Adipocyte (in vitro differentiated cells): Measurements from ENCODE around the gene FFAR4.

ENCODE experiments used
- DNase-seq: peaks from one replicate; pipeline ENCODE4 v3.0.0-alpha.2; 2015; ENCODE audit warnings: low read depth
- H3K27me3 ChIP-seq: replicated peaks from 2 replicates; pipeline ENCODE4 v1.7.0; 2013; ENCODE audit warnings: mild to moderate bottlenecking, low read length, moderate library complexity; ENCODE audit not compliant: control insufficient read depth, insufficient read depth
- H3K36me3 ChIP-seq: 2 replicates; pipeline ENCODE4 v1.7.0; 2013; ENCODE audit warnings: low read length, mild to moderate bottlenecking, moderate library complexity; ENCODE audit not compliant: control insufficient read depth, insufficient read depth, severe bottlenecking
- H3K4me1 ChIP-seq: 2 replicates; pipeline ENCODE4 v1.7.0; 2013; ENCODE audit warnings: mild to moderate bottlenecking, low read length, moderate library complexity; ENCODE audit not compliant: control insufficient read depth, insufficient read depth
- H3K4me3 ChIP-seq: 2 replicates; pipeline ENCODE4 v1.7.0; 2013; ENCODE audit warnings: mild to moderate bottlenecking, low read length, moderate library complexity
- H3K9ac ChIP-seq: 2 replicates; pipeline ENCODE4 v1.7.0; 2013; ENCODE audit warnings: mild to moderate bottlenecking, low read length, moderate library complexity
- H3K9me3 ChIP-seq: 2 replicates; pipeline ENCODE4 v1.7.0; 2013; ENCODE audit warnings: mild to moderate bottlenecking, low read length, moderate library complexity; ENCODE audit not compliant: control insufficient read depth

The FFAR4 gene

DNA sequence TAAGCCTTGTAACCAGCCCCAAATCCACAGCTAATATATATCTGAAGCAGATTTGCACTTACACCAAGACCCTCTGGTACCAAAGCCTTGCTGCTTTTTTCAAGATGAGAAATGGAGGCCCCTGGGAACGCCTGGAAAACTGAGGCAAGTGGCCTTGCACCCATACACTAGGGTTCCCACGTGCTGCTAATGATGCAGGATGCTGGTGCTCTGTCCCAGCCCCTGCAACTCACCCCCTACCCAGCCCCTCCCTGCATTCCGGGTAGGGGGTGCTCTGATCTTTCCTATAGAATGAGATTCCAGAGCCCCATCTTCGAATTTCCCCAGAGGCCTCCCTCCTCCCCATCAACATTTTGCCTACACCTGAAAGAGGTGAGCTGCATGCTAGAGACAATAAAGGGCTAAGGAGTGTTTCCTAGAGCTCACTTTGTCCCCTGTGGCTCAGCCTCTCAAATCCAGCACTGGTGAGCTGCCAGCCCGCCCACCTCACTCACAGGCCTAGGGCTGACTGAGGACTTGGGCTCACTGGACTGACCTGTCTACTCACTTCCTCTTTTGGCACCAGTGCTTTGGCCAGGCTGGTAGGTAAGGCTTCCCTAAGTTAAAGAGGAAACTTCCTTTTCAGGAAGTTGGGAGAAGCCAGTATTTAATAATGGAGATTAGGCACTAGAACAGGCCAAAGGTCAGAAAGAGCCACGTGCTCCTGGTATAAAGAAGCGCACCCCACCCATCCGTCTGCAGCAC is 24.8 kb downstream of the FFAR4 start:
- peaks cover 10% of the 10 kb centered on the region for H3K4me1 ChIP-seq
- H3K36me3 ChIP-seq = peaks cover 26% of the 10 kb centered on the region
- H3K27me3 ChIP-seq = no peaks in the 10 kb centered on the region
- no peak for DNase-seq
- no peaks in the 10 kb centered on the region for H3K9me3 ChIP-seq
- no peak overlapping the region for H3K9ac ChIP-seq
- no peak overlapping the region for H3K4me3 ChIP-seq

DNA sequence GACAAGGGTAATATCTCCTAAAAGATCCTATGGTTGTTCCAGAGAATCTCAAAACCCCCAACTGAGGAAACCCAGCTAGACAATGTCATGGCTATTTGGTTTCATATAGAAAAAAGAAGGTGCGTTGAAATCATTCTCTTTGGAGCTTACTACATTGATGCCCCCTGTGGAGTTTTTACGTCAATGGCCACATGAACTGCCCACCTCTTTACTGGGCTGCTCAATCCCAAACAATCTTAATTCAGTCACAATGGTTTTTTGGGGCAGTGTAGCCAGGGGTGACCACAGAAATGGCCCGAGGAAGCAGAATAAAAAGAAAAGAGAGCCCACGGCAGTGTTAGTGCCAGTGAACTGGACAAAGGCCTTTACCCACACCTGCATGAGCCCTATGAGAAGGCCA is 26.8 kb downstream of the FFAR4 start:
- Histone ChIP-seq H3K4me1 (peaks cover 10% of the 10 kb centered on the region), H3K9ac (no peak overlapping the region), H3K4me3 (no peak overlapping the region), H3K9me3 (no peaks in the 10 kb centered on the region), H3K36me3 (peaks cover 34% of the 10 kb centered on the region), H3K27me3 (no peaks in the 10 kb centered on the region)
- no peak for DNase-seq

DNA sequence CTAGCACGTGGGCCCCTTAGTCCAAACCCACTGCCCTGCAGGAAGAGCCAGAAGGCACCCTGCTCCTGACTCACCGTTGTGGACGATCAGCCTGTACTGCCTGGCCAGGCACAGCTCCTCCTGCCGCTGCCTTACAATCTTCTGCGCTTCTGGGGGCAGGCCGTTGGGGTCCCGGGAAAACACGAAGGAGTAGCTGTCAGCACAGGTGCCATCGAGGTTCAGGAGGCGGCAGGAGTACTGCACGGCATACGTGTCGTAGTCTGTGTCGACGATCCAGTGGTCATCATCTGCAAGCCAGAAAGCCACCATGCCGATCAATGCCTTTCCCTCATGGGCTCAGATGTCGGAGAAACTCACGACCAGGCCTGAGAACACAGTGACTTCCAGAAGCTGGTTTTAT is 27.3 kb downstream of the FFAR4 start:
- DNase-seq = no peak
- H3K4me1 ChIP-seq = peaks cover 15% of the 10 kb centered on the region
- H3K9me3 ChIP-seq = no peaks in the 10 kb centered on the region
- H3K4me3 ChIP-seq = no peak overlapping the region
- H3K9ac ChIP-seq = no peak overlapping the region
- no peaks in the 10 kb centered on the region for H3K27me3 ChIP-seq
- peaks cover 34% of the 10 kb centered on the region for H3K36me3 ChIP-seq

DNA sequence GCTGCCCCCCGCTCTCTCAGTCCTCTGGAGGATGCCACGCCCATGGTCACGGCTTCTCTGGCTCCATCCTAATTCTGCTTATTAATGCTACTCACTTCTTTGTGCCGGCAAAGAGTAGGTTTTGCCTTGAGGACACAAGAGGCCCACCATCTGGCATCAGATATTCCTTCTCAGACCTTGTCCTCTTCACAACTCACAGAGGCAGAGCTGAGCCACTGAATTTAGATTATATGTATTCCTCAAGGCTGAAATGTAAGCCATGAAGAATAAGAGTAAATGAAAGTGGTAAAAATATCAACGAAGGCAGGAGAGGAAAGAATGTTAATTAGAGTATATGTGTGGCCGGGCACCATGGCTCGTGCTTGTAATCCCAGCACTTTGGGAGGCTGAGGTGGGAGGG is 28.1 kb downstream of the FFAR4 start:
- no peak overlapping the region for H3K4me3 ChIP-seq
- H3K4me1 ChIP-seq = peaks cover 15% of the 10 kb centered on the region
- H3K36me3 ChIP-seq = peaks cover 34% of the 10 kb centered on the region
- H3K27me3 ChIP-seq = no peaks in the 10 kb centered on the region
- no peak overlapping the region for H3K9ac ChIP-seq
- no peaks in the 10 kb centered on the region for H3K9me3 ChIP-seq
- no peak for DNase-seq

DNA sequence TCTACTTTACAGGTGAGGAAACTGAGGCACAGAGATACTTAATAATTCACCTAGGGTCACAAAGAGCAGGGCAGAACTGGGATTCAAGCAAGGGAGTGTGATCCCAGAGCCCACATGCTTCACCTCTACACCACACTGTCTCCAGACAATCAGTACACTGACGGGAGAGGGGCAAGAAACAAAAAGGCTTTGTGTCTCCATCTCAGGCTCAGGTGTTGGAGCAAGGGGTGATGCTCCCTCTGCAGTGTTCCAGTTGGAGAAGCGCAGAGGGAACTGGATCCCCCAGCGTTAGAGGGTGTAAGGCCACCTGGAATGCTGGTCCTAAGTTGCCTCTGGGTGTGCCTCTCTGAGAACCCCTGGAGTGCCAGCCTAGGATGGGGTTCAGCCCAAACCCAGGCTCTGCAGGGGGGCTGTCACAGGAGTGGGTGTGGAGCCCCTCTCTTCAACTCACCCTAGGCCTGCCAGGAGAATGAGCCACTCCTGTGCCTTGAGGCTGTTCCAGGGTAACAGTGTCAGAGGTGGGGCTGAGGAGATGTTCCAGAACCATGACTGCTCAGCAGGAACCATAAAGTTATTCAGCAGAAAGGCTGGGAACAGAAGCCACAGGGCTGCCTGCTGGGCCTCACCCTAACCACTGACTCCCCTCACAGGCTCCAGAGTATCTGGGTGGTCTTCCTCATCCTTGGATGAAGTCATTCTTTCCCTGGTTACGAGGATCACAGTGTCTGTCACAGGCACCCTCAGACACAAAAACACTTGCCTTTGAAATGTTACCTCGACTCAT is 29.1 kb downstream of the FFAR4 start:
- H3K4me1 ChIP-seq = peaks cover 19% of the 10 kb centered on the region
- DNase-seq = no peak
- no peaks in the 10 kb centered on the region for H3K9me3 ChIP-seq
- no peak overlapping the region for H3K9ac ChIP-seq
- no peak overlapping the region for H3K4me3 ChIP-seq
- peaks cover 34% of the 10 kb centered on the region for H3K36me3 ChIP-seq
- no peaks in the 10 kb centered on the region for H3K27me3 ChIP-seq

DNA sequence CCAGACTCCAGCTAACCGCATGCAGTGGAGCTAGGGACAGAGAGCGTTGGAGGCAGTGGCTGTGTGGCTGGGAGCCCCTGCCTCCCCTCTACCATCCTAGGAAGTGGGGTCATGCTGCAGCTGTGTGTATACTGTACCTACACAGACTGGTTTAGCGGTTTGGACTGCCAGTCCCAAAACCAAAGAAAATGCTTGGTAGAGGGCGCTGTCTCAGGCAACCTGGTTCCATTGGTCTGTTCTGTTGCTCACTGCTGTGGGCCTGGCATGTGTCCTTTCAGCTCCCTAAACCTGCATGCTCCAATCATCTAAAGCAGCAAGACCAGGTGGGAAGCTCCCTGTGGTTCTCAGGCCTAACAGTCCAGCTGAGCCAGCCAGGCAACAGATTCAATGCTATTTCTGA is 30.1 kb downstream of the FFAR4 start:
- Histone ChIP-seq H3K9ac (no peak overlapping the region), H3K4me3 (no peak overlapping the region), H3K36me3 (peaks cover 34% of the 10 kb centered on the region), H3K9me3 (no peaks in the 10 kb centered on the region), H3K27me3 (peaks cover 2% of the 10 kb centered on the region), H3K4me1 (peaks cover 14% of the 10 kb centered on the region)
- no peak for DNase-seq

DNA sequence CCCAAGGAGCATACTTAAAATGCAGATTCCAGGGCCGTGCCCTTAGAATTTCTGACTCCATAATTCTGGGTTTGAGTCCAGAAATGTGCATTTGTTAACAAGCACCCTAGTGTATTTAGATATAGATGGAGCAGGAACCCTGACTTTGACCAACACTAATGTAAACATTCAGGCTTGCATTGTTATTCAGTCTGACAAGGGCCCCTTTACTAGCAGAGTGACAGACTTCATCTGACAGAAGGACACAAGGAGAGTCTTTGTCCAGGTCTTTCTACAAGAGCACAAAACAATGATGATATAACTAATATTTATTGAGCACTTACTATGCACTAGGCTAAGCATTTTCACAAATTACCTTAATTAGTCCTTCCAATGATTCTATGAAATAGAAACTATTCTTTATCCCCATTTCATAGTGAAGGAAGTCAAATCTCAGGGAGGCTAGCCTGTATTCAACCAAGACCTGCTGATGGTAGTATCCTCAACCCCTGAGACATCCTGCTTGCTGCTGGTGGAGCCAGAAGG is 30.7 kb downstream of the FFAR4 start:
- peaks cover 8% of the 10 kb centered on the region for H3K27me3 ChIP-seq
- peaks cover 18% of the 10 kb centered on the region for H3K4me1 ChIP-seq
- no peak overlapping the region for H3K9ac ChIP-seq
- peaks cover 34% of the 10 kb centered on the region for H3K36me3 ChIP-seq
- no peak overlapping the region for H3K4me3 ChIP-seq
- no peak for DNase-seq
- H3K9me3 ChIP-seq = no peaks in the 10 kb centered on the region

DNA sequence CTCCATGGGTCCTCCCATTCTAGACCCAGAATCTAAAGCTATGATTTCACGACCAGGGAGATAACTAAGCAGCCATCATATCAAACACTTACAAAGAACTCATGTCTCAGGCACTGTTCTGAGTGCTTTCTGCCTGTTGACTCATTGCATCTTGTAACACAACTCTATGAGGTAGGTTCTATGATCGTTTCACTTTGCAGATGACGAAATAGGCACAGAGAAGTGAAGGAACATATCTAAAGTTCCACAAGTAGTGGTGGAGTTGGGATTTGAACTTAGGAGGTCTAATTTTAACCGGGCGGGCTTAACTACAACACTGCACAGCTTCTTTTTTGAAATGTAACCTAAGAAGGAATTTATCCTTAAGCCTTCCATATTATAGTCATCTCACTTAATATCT is 31.7 kb downstream of the FFAR4 start:
- Histone ChIP-seq H3K9me3 (no peaks in the 10 kb centered on the region), H3K27me3 (peaks cover 16% of the 10 kb centered on the region), H3K9ac (no peak overlapping the region), H3K36me3 (peaks cover 25% of the 10 kb centered on the region), H3K4me3 (no peak overlapping the region), H3K4me1 (peaks cover 28% of the 10 kb centered on the region)
- no peak for DNase-seq

DNA sequence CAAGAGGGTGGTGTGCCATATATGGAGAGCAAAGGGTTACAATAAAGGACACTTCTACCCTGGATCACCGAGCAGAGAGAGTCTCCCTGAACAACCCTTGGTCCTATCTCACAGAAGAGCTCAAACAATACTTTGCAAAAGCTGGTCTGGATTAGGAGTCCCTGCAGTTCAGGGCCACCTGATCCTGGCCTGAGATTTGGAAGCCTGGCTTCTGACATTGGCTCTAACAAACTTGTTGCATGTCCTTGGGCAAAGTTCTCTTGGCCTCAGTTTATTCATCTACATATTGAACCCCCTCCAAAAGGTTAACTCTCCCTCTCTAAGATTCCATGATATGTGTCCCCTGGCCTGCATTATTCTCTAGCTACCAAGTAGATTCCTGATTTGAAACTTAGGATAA is 32.9 kb downstream of the FFAR4 start:
- Histone ChIP-seq H3K9me3 (no peaks in the 10 kb centered on the region), H3K36me3 (peaks cover 18% of the 10 kb centered on the region), H3K9ac (no peak overlapping the region), H3K27me3 (peaks cover 25% of the 10 kb centered on the region), H3K4me3 (peak overlapping the region; percentile 76), H3K4me1 (peaks cover 34% of the 10 kb centered on the region)
- DNase-seq = no peak

DNA sequence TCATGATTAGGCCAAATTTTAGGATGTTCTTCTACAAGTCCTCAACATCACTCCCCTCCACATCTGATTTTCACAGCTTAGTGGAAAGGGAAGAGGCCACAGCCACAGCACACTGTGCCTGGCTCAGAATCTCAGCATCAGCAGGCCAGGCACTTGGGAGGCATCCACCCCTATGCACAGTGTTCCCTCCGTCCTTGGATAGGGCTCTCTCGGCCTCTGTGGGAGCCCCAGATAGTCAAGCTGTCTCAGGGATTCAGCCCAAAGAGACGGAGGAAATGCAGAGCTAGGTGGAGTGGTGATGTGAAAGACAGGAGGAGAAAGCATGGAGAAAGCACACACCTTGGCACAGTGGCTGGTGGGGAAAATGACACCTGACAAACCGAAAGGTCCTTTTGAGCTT is 33.3 kb downstream of the FFAR4 start:
- Histone ChIP-seq H3K4me3 (peak overlapping the region; percentile 76), H3K9me3 (no peaks in the 10 kb centered on the region), H3K9ac (peak overlapping the region; percentile 68), H3K27me3 (peaks cover 29% of the 10 kb centered on the region), H3K4me1 (peaks cover 34% of the 10 kb centered on the region), H3K36me3 (peaks cover 18% of the 10 kb centered on the region)
- no peak for DNase-seq

DNA sequence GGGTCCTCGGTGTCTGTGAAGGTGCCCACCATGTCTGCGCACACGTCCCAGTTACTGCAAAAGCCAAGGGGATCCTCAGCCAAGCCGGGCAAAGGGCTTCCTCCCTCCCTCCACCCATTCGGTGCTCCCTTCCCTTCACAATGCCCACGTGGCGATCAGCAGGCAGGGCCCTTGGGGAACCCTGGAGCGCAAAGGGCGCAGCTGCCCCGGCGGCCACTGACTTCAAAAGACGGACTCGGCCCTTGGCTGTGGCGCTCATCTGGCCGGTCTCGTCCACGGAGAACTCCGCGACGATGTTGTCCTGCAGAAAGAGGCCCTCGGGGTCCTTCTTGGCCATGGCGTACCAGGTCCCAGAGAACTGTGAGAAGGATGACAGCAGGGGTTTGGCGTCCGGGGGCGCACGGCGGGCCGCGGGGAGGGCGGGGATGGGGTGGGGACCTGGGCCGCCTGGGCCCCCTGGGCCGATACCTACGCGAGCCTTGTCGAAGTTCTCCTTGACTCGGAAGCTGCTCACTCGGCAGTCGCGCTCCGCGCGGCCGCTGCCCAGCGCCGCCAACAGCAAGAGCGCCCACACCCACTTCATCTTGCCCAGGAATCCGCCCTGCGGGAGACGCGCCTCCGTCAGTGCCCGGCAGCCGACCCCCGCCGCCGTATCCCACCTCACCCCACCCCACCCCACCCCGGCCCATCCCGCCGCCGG is 34.1 kb downstream of the FFAR4 start:
- DNase-seq = peak; percentile 71
- H3K4me3 ChIP-seq = peak overlapping the region; percentile 76
- H3K36me3 ChIP-seq = peaks cover 11% of the 10 kb centered on the region

More for the DNA sequence above, 34.1 kb downstream of the FFAR4 start:
- Histone ChIP-seq H3K4me1 (peaks cover 34% of the 10 kb centered on the region), H3K9ac (peak overlapping the region; percentile 68), H3K27me3 (peaks cover 30% of the 10 kb centered on the region), H3K9me3 (no peaks in the 10 kb centered on the region)
